Measurements from ENCODE around the gene KIAA0232.
"Not testable (repeated sequence)": the region's sequence is repeated elsewhere in the genome, so short reads cannot be mapped to it uniquely, and the experiment has no call there.

KIAA0232 gene

DNA sequence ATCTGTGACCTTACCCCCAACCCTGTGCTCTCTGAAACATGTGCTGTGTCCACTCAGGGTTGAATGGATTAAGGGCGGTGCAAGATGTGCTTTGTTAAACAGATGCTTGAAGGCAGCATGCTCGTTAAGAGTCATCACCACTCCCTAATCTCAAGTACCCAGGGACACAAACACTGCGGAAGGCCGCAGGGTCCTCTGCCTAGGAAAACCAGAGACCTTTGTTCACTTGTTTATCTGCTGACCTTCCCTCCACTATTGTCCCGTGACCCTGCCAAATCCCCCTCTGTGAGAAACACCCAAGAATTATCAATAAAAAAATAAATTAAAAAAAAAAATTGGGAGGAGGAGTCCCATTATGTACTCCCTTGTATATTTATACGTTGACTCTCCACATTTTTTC is 26.2 kb upstream of the KIAA0232 start:
- DNase-seq = not testable (repeated sequence)

DNA sequence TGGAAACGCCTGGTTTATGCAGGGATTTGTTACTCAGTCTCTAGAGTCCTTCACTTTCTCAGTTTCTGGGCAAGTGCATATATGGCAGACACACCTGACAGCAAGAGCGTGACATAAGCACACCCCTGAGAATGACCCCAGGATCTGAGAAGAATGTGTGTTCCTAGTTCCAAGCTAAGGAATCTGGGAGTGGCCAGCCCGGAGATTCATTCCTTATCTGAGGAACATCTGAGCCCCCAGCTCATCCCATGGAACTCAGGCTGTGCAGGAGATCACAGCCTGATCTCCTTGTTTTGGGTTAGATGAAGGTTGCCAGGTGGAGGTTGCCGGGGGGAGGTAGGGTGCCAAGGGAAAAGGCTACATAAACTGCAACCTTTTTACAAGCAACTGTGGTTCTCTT is 23.8 kb upstream of the KIAA0232 start:
- no peak for DNase-seq

DNA sequence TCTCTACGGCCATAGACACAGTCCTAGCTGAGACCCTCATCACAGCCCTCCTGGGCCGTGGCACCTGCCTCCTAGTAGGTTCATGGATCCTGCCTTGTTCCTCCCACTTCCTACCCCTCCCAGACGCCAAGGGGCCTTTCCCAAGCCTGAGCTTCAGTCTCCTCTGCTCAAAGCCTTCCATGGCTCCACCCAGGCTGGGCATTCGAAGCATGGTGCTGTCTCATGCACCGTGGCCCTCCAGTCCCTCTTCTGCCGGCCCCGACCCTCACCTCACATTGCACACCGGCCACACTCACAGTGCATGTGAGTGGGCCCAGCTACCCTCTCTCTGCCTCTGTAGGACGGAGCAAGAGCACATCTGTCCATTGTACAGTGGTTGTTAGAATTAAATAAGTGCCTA is 21.7 kb upstream of the KIAA0232 start:
- no peak for DNase-seq

GRCh38 chr4:6761649-6762615 is 20.6 kb upstream of the KIAA0232 start:
- DNase-seq = no peak

DNA sequence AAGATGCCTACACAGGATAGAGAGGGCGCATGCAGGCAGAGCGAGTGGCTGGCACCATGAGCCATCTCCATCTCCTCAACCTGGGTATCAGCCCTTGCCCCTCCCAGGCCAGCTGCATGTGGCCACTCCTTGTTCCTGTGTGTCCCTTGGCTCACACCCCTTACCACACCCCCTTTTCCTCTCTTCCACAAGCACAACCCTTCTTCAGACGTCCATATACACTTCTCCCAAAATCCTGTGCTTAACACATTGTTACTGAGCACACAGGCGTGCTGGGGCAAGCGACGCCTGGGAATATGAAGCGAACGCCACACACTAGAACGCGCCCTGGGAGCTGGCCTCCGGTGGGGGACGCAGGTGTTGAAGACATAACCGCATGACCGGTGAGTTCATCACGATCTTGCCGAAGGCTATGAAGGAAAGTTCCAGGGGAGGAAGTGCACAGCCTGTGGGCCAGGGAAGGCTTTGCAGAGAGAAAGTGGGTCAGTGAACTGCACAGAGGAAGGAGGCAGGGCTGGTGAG is 19.1 kb upstream of the KIAA0232 start:
- DNase-seq = no peak

DNA sequence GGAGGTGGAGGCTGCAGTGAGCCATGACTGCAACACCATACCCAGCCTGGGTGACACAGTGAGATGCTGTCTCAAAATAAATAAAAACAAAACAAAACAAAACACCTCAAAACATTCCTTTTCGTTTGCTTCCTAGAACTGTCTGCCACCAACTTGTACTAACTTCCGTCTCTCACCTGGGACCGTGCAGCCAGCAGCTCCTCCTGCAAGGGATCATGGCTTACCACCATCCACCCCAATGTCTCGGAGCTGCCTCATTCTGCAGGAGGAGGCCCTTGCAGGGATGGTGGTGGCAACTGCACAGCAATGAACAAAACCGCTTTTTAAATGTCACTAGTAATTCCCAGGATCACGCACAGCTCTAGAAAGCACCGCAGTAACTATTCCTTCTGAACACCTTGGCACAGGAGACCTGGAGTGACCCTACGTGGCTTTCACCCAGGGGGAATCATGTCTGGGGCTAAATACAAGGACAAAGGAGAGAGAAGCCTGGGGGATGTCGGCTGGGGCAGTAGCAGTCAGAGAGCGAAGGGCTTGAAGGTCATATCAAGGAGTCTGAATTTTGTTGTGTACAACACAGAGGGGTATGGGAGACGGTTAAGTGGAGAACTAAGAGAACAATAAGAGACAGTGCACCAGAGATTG is 17.4 kb upstream of the KIAA0232 start:
- DNase-seq = no peak

DNA sequence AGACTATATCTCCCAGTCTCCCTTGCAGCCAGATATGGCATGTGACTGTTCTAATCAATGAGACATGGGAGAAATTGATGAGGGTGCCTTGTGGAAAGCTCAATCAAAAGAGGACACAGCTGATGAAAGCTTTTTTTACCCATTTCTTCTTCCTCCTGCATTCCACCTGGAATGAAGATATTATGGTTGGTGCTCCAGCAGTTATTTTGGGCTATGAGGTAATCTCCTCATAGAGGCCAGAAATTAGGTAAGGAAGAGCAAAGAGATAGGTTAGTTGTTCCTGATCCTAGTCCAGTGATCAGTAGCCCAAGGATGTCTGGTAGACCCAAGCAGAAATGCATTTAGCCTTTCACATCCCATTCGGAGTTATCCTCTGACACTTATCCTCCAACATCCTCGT is 16.8 kb upstream of the KIAA0232 start:
- DNase-seq = no peak

- no peak for DNase-seq
These were observed 15.2 kb upstream of the KIAA0232 start for GRCh38 chr4:6767386-6767747.

GRCh38 chr4:6767748-6768538 is 14.6 kb upstream of the KIAA0232 start:
- no peak for DNase-seq

- no peak for DNase-seq
These were observed 14.0 kb upstream of the KIAA0232 start for GRCh38 chr4:6768539-6768905.

DNA sequence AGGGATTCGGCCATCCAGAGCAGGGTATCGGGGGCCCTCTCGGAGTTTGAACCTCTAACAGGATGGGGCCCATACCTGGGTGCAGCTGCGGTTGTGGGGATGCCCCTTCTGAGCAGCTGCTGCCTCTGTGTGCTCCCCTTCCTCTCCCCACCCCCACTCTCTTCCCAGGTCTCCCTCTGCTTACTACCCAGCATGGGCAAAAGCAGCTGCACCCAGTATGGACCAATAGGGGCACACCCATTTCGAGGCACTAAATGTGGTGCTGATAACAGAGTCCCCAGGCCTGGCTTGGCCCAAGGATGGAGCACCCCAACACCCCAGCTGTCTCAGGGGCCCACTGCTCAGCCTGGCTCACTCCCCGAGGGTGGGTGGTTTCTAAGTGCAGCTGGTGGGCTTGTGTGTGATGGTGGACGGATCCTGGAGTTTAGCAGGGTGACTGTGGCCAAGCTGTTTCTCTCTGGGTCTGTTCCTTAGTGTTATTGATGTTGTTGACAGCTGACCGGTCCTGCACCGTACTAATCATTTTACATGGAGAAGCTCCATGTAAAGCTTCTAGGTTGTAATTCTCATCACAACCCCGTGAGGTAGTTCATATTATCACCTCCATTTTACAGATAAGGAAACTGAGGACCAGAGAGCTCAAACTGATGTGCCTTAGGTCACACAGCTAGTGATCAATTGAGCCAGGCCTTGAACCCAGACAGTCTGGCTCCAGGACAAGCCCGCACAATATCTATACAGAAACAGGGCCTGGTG is 13.1 kb upstream of the KIAA0232 start:
- DNase-seq = no peak

GRCh38 chr4:6769989-6770420 is 12.5 kb upstream of the KIAA0232 start:
- DNase-seq = no peak

- DNase-seq = no peak
These were observed 11.8 kb upstream of the KIAA0232 start for GRCh38 chr4:6770581-6771228.

DNA sequence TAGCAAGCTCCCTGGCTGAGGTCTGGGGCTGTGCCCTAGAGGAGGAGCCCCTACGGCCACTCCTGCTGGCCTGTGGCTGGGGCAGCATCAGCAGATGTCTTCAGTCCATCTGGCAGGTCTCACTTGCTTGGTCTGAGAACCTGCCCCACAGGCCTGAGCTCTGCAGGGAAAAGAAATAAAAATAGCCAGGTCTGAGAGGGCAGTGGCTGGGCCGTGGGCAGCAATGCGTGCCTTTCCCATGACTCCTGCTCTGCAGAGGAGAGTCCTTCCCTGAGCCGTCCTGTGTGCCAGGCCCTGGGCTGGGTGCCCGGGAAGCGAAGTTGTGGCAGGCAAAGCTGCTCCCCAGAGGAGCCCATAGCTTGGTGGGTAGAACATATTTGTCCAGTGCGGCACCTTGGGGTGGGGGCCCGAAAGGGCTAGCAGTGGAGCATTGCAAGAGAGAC is 11.3 kb upstream of the KIAA0232 start:
- DNase-seq = no peak

- DNase-seq = no peak
These were observed 10.2 kb upstream of the KIAA0232 start for GRCh38 chr4:6772223-6772928.

- no peak for DNase-seq
These were observed 9.4 kb upstream of the KIAA0232 start for GRCh38 chr4:6773106-6773505.

- no peak for DNase-seq
These were observed 8.6 kb upstream of the KIAA0232 start for GRCh38 chr4:6773616-6774540.

DNA sequence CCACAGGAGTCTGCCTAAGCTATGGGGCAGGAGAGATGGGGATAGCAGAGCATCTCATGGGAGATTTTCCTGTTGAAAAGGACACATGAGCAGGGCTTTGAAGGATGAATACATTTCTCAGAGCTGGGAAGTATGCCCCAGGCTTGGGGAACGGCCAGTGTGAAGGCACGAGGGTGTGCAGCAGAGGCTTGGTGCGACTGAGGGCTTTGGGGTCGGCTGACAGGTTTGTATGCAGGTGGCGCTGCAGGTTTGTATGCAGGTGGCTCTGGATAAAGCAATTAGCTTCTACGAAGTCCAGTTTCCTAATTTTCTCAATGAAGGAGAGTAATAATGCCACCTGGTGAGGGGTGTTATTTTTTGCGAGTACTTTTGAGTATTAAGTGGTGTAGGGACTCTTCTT is 6.8 kb upstream of the KIAA0232 start:
- DNase-seq = no peak

GRCh38 chr4:6776920-6777635 is 5.4 kb upstream of the KIAA0232 start:
- DNase-seq = no peak

Measured in stimulated activated CD4-positive, alpha-beta T cell treated with anti-CD3 and anti-CD28 coated beads, Interleukin-12 subunit alpha, Interleukin-12 subunit beta, amount 100 ng/mL, for 4 hours (primary cell).